Common myeloid progenitor, CD34-positive (primary cell): ENCODE results near the gene BTBD16.

ENCODE experiments used
- CTCF ChIA-PET: fragments of 350-600 bp; sonication (Branson Sonifier 250); formaldehyde crosslinking; loops from one replicate; lab custom pipeline; 2021; ENCODE audit warnings: antibody characterized with exemption; lab: Charles Lee
- POLR2A ChIA-PET: fragments of 350-600 bp; sonication (Branson Sonifier 250); formaldehyde crosslinking; loops from one replicate; lab custom pipeline; 2021; ENCODE audit warnings: antibody characterized with exemption; lab: Charles Lee
- DNase-seq, 3 donors: peaks; one replicate each; pipeline versions ENCODE4 v3.0.0 to v3.0.0-alpha.2; 2013
- H3K27ac ChIP-seq, 2 experiments: 1 replicate in 1 of 2; 2 replicates in 1 of 2; pipeline ENCODE4 v1.7.0; 2013; ENCODE audit warnings: inconsistent platforms in 2 of 2, low read length in 2 of 2, mild to moderate bottlenecking in 2 of 2, low read depth in 1 of 2, moderate library complexity in 1 of 2; ENCODE audit not compliant: severe bottlenecking in 2 of 2, insufficient read depth in 1 of 2, poor library complexity in 1 of 2
- H3K27me3 ChIP-seq, 5 experiments: replicated peaks in 2 of 5; 1 replicate in 3 of 5; 2 replicates in 2 of 5; pipeline versions ENCODE4 v1.6.1 to v1.7.0; 2013; ENCODE audit warnings: low read length in 4 of 5, mild to moderate bottlenecking in 2 of 5, moderate library complexity in 2 of 5, inconsistent platforms in 1 of 5; ENCODE audit not compliant: insufficient read depth in 5 of 5, control insufficient read depth in 4 of 5
- H3K36me3 ChIP-seq, 4 experiments: 1 replicate in 2 of 4; 2 replicates in 2 of 4; pipeline versions ENCODE4 v1.6.1 to v1.7.0; 2013; ENCODE audit warnings: low read length in 3 of 4, control low read depth in 1 of 4, mild to moderate bottlenecking in 1 of 4; ENCODE audit not compliant: control insufficient read depth in 4 of 4, insufficient read depth in 4 of 4
- H3K4me1 ChIP-seq, 4 experiments: 1 replicate in 3 of 4; 2 replicates in 1 of 4; pipeline versions ENCODE4 v1.6.1 to v1.7.1; 2013; ENCODE audit warnings: low read length in 3 of 4, mild to moderate bottlenecking in 3 of 4, control low read depth in 1 of 4, inconsistent platforms in 1 of 4, moderate library complexity in 1 of 4; ENCODE audit not compliant: control insufficient read depth in 4 of 4, insufficient read depth in 4 of 4; ENCODE audit errors: control extremely low read depth in 1 of 4
- H3K4me3 ChIP-seq, 7 experiments: 1 replicate in 4 of 7; 2 replicates in 3 of 7; pipeline versions ENCODE4 v1.5.1 to v1.7.0; 2013; ENCODE audit warnings: mild to moderate bottlenecking in 7 of 7, low read length in 6 of 7, moderate library complexity in 6 of 7, inconsistent platforms in 2 of 7, low read depth in 2 of 7, control low read depth in 1 of 7; ENCODE audit not compliant: insufficient read depth in 4 of 7, control insufficient read depth in 1 of 7; ENCODE audit errors: extremely low read depth in 1 of 7
- H3K9me3 ChIP-seq, 5 experiments: 1 replicate in 4 of 5; 2 replicates in 1 of 5; pipeline versions ENCODE4 v1.6.1 to v1.7.1; 2013; ENCODE audit warnings: low read length in 4 of 5, mild to moderate bottlenecking in 2 of 5, inconsistent platforms in 1 of 5, low read depth in 1 of 5, moderate library complexity in 1 of 5; ENCODE audit not compliant: control insufficient read depth in 4 of 5, insufficient read depth in 2 of 5; ENCODE audit errors: control extremely low read depth in 1 of 5
- WGBS: methylation state at CpG from one replicate; pipeline ENCODE4 v1.1.5; 2013; ENCODE audit not compliant: insufficient coverage; 5-methylcytosine and 5-hydroxymethylcytosine counted together

The BTBD16 gene

DNA sequence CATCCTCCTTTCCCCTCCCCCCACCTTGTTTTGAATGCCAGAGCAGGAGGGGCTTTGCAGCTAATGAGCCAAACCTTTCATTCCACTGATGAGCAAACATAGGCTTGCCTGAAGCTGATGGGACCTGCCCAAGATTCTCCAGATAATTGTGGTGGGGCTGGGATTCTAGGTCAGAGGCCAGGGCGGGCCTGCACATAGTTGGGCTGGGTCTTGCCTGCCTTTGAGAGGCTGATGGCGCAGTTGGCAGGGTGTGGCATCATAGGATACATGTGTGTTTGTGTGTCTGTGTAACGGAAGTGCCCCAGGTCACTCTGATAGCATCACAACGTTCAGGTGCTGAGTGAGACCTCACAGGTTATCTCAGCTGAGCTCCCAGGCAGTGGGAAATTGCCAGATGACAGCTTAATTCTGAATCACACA lies 22.9 kb downstream of the BTBD16 start:
- no peak overlapping the region for H3K4me3 ChIP-seq
- peaks cover 0 to 5% (median 0%) of the 10 kb centered on the region in 5 experiments for H3K27me3 ChIP-seq
- WGBS: 92% methylated on average over 3 of the region's 4 CpGs
- no peaks in the 10 kb centered on the region for H3K36me3 ChIP-seq
- no peak for DNase-seq
- H3K4me1 ChIP-seq: peaks cover 0 to 2% (median 0%) of the 10 kb centered on the region in 4 experiments
- H3K9me3 ChIP-seq: no peaks in the 10 kb centered on the region
- H3K27ac ChIP-seq: no peak overlapping the region
- CTCF ChIA-PET: interaction anchor here (1.3 to 2.1 kb wide), 2 partner anchors 26 to 140 kb away, joined by 3 to 8 read pairs; no protein-coding TSS in a partner anchor
- POLR2A ChIA-PET: no interaction called here

DNA sequence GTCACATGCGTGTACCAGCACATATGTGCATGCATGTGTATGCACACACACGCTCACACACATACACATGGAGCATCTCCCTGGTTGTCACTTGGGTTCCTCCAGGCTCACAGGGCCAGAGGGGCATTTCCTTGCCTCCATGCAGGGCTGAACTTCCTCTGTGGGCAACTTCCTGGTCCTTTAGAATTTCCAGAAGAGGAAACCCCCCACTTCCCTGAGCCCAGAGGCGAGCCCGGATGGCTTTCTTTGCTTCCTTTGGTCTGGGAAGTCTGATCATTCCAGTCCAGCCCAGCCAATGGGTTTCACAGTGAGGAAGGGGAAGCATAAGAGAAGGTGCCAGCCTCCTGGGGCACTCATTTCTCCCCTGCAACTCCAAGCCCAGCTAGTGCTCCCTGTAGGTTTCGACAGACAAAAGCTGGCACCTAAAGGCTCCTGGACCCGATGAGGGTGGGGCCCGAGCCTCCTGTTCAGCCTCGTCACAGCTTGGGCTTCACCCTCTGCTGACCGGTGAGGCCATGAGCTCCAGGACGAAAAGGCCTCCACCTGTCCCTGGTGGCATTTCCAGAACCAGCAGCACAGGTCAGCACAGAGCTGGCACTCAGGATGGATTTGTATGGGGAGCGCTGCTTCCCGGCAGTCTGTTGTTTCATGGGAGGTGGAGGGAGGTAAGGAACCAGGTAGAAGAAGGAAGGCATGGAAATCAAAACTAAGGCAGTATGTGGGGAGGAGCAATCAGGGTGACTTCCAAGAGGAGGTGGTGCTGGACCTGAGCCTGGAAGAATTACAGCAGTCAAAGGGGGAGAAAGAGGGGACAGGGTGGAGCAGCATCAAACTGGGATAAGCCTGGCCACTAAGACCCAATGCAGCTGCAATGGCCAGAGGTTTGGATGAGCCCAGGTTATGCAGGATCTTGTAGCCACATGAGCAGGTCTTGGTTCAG lies 23.7 kb downstream of the BTBD16 start:
- H3K27ac ChIP-seq: no peak overlapping the region
- H3K4me1 ChIP-seq: peaks cover 0 to 3% (median 0%) of the 10 kb centered on the region in 4 experiments
- ChIA-PET CTCF (interaction anchor here (0.9 to 2.1 kb wide), 3 partner anchors 27 to 141 kb away, joined by 3 to 8 read pairs (median 3); no protein-coding TSS in a partner anchor), POLR2A (no interaction called here)
- no peak for DNase-seq
- H3K36me3 ChIP-seq: no peaks in the 10 kb centered on the region
- 94% methylated on average over 10 of the region's 12 CpGs for WGBS
- H3K27me3 ChIP-seq: peaks cover 0 to 5% (median 0%) of the 10 kb centered on the region in 5 experiments
- no peak overlapping the region for H3K4me3 ChIP-seq
- H3K9me3 ChIP-seq: no peaks in the 10 kb centered on the region

DNA sequence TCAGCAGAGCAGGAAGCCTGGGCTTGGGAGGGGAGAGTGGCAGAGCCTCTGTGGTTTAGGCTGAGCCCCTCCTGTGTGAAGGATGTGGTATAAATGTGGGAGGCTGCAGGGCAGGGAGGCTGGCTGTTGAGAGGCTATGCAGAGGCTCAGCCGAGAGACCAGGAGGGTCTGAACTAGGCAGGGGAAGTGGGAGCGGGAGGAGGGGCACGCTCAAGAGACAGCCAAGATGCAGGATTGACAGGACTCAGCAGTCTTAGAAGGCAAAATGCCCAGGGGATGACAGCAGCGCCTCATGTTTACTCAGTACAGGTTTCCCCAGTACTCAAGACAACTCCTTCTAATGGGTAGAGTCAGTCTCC lies 24.3 kb downstream of the BTBD16 start:
- H3K27ac ChIP-seq: no peak overlapping the region
- no peaks in the 10 kb centered on the region for H3K9me3 ChIP-seq
- ChIA-PET POLR2A (no interaction called here), CTCF (interaction anchor here (0.9 to 4.3 kb wide), 3 partner anchors 14 to 274 kb away, joined by 3 to 24 read pairs (median 3); no protein-coding TSS in a partner anchor)
- 97% methylated on average over 4 of the region's 4 CpGs for WGBS
- DNase-seq: no peak
- peaks cover 0 to 5% (median 0%) of the 10 kb centered on the region in 5 experiments for H3K27me3 ChIP-seq
- no peaks in the 10 kb centered on the region for H3K36me3 ChIP-seq
- H3K4me1 ChIP-seq: peaks cover 0 to 3% (median 0%) of the 10 kb centered on the region in 4 experiments
- no peak overlapping the region for H3K4me3 ChIP-seq

GRCh38 chr10:122296363-122297120 lies 25.4 kb downstream of the BTBD16 start:
- H3K27ac ChIP-seq: no peak overlapping the region
- CTCF ChIA-PET: interaction anchor here (0.9 to 4.3 kb wide), 6 partner anchors 13 to 273 kb away, joined by 3 to 58 read pairs (median 8); no protein-coding TSS in a partner anchor
- H3K9me3 ChIP-seq: no peaks in the 10 kb centered on the region
- H3K36me3 ChIP-seq: no peaks in the 10 kb centered on the region
- POLR2A ChIA-PET: no interaction called here
- no peak for DNase-seq
- H3K27me3 ChIP-seq: peaks cover 0 to 5% (median 0%) of the 10 kb centered on the region in 5 experiments
- H3K4me1 ChIP-seq: peaks cover 0 to 3% (median 0%) of the 10 kb centered on the region in 4 experiments
- WGBS: 96% methylated on average over 5 of the region's 8 CpGs
- H3K4me3 ChIP-seq: no peak overlapping the region

- CTCF ChIA-PET: interaction anchor here (1.3 to 4.3 kb wide), 6 partner anchors 12 to 268 kb away, joined by 3 to 58 read pairs (median 8); no protein-coding TSS in a partner anchor
- Histone ChIP-seq H3K9me3 (no peaks in the 10 kb centered on the region), H3K4me1 (peaks cover 0 to 3% (median 0%) of the 10 kb centered on the region in 4 experiments), H3K27ac (no peak overlapping the region), H3K4me3 (no peak overlapping the region), H3K36me3 (no peaks in the 10 kb centered on the region), H3K27me3 (peaks cover 0 to 5% (median 0%) of the 10 kb centered on the region in 5 experiments)
- POLR2A ChIA-PET: interaction anchor here (0.5 to 0.6 kb wide), 2 partner anchors 131 to 248 kb away, joined by 3 to 10 read pairs; no protein-coding TSS in a partner anchor
- DNase-seq: no peak
- 100% methylated on average over 5 of the region's 8 CpGs for WGBS
These were observed 26.5 kb downstream of the BTBD16 start for GRCh38 chr10:122297583-122297982.

DNA sequence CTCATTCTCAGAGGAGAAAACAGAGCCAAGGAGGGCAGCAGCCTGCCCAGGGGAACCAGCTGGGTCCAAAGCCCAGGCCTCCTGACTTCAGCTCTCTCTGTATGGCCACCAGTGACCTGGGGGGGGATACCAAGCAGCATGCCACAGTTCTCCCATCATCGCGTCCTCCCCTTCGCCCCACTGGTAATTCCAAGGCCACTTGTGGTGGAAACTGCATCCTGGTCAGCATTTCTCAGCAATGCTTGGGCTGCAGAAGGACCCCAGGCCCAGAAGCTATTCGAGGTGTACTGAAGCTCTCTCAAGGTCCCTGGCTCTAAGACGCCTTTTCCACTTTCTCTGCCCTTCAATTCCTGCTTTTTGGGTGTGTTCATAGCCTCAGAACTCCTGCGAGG lies 27.1 kb downstream of the BTBD16 start:
- H3K27ac ChIP-seq: no peak overlapping the region
- no peaks in the 10 kb centered on the region for H3K36me3 ChIP-seq
- 90% methylated on average over 6 of the region's 6 CpGs for WGBS
- H3K4me1 ChIP-seq: peaks cover 0 to 3% (median 0%) of the 10 kb centered on the region in 4 experiments
- no peaks in the 10 kb centered on the region for H3K9me3 ChIP-seq
- H3K4me3 ChIP-seq: no peak overlapping the region
- ChIA-PET POLR2A (no interaction called here), CTCF (interaction anchor here (0.9 to 4.3 kb wide), 8 partner anchors 12 to 268 kb away, joined by 3 to 58 read pairs (median 4); no protein-coding TSS in a partner anchor)
- no peak for DNase-seq
- H3K27me3 ChIP-seq: peaks cover 0 to 5% (median 0%) of the 10 kb centered on the region in 5 experiments
